B cell (primary cell): ENCODE data around the gene P2RX3. TPM values are rescaled to one million over a fixed set of nuclear protein-coding genes. Genes with fewer than 3 reads are reported as not detected.

Source experiments
- ATAC-seq: fragments of 200-7000 bp; cut with Tn5 transposase; one replicate; pipeline ENCODE4 v1.10.0; 2021; ENCODE audit warnings: low read depth, mild to moderate bottlenecking, moderate number of reproducible peaks, moderate library complexity
- CTCF ChIA-PET: fragments of 350-600 bp; sonication (Branson Sonifier 250); formaldehyde crosslinking; loops from one replicate; lab custom pipeline; 2021; ENCODE audit warnings: antibody characterized with exemption, inconsistent platforms; lab: Charles Lee
- POLR2A ChIA-PET: fragments of 350-600 bp; sonication (Branson Sonifier 250); formaldehyde crosslinking; loops from one replicate; lab custom pipeline; 2021; ENCODE audit warnings: antibody characterized with exemption; lab: Charles Lee
- DNase-seq: peaks from one replicate; pipeline ENCODE4 v3.0.0; 2013
- H2AFZ ChIP-seq: 2 replicates; pipeline ENCODE4 v1.6.1; 2012; ENCODE audit warnings: mild to moderate bottlenecking, low read depth, low read length; ENCODE audit not compliant: insufficient read depth, poor library complexity, severe bottlenecking
- H3K27ac ChIP-seq, 2 donors: 1 replicate in 1 of 2; 2 replicates in 1 of 2; pipeline ENCODE4 v1.5.1; 2012 to 2013; ENCODE audit warnings: low read length in 2 of 2, mild to moderate bottlenecking in 2 of 2, moderate library complexity in 1 of 2
- H3K27me3 ChIP-seq, 4 experiments: fragments of 200-600 bp in 1 of 4; sonication (generic) in 1 of 4; replicated peaks in 1 of 4; 1 replicate in 2 of 4; 2 replicates in 2 of 4; pipeline versions ENCODE4 v1.6.1 to v1.7.0; 2013 to 2016; ENCODE audit warnings: low read length in 3 of 4, mild to moderate bottlenecking in 2 of 4, mixed read lengths in 1 of 4, moderate library complexity in 1 of 4; ENCODE audit not compliant: insufficient read depth in 4 of 4, control insufficient read depth in 3 of 4; ENCODE audit errors: control extremely low read depth in 1 of 4
- H3K36me3 ChIP-seq, 2 experiments: replicated peaks in 1 of 2; 1 replicate in 1 of 2; 2 replicates in 1 of 2; pipeline versions ENCODE4 v1.6.1 to v1.7.1; 2013; ENCODE audit warnings: low read length in 1 of 2; ENCODE audit not compliant: insufficient read depth in 2 of 2, control insufficient read depth in 1 of 2; ENCODE audit errors: control extremely low read depth in 1 of 2, extremely low read depth in 1 of 2
- H3K4me1 ChIP-seq, 2 donors: fragments of 200-600 bp in 1 of 2; sonication (generic) in 1 of 2; 1 replicate in 1 of 2; 2 replicates in 1 of 2; pipeline versions ENCODE4 v1.5.1 to v1.6.1; 2013 to 2017; ENCODE audit warnings: low read length in 2 of 2; ENCODE audit not compliant: control insufficient read depth in 2 of 2, insufficient read depth in 2 of 2
- H3K4me2 ChIP-seq: replicated peaks from 2 replicates; pipeline ENCODE3; 2012; ENCODE audit warnings: mild to moderate bottlenecking, low read depth, low read length; ENCODE audit not compliant: poor library complexity, severe bottlenecking
- H3K4me3 ChIP-seq, 5 experiments: fragments of 200-600 bp in 1 of 5; sonication (generic) in 1 of 5; 1 replicate in 3 of 5; 2 replicates in 2 of 5; pipeline versions ENCODE4 v1.5.1 to v1.7.0; 2011 to 2016; ENCODE audit warnings: low read length in 4 of 5, mild to moderate bottlenecking in 4 of 5, low read depth in 2 of 5, control low read depth in 1 of 5, moderate library complexity in 1 of 5; ENCODE audit not compliant: insufficient read depth in 1 of 5; ENCODE audit errors: control extremely low read depth in 1 of 5, extremely low read depth in 1 of 5
- H3K79me2 ChIP-seq: fragments of 200-600 bp; sonication (generic); one replicate; pipeline ENCODE4 v1.6.0; 2016; ENCODE audit warnings: low read length; ENCODE audit not compliant: control insufficient read depth, insufficient read depth
- H3K9ac ChIP-seq: fragments of 200-600 bp; sonication (generic); 2 replicates; pipeline ENCODE4 v1.6.1; 2017; ENCODE audit warnings: mild to moderate bottlenecking, low read length, moderate library complexity
- H3K9me3 ChIP-seq, 3 donors: one replicate each; pipeline versions ENCODE4 v1.6.1 to v1.7.1; 2013; ENCODE audit warnings: low read length in 2 of 3; ENCODE audit not compliant: control insufficient read depth in 2 of 3, insufficient read depth in 1 of 3; ENCODE audit errors: control extremely low read depth in 1 of 3
- H4K20me1 ChIP-seq: 2 replicates; pipeline ENCODE4 v1.6.0; 2012; ENCODE audit warnings: mild to moderate bottlenecking, low read length; ENCODE audit not compliant: insufficient read depth, control insufficient read depth, poor library complexity, severe bottlenecking
- H3K27ac Mint-ChIP-seq: one replicate; pipeline ENCODE4 v1.8.0; 2021; ENCODE audit warnings: mixed read lengths
- H3K27me3 Mint-ChIP-seq: one replicate; pipeline ENCODE4 v1.8.0; 2021; ENCODE audit warnings: mixed read lengths
- H3K4me1 Mint-ChIP-seq: one replicate; pipeline ENCODE4 v1.8.0; 2021; ENCODE audit warnings: mixed read lengths
- H3K4me3 Mint-ChIP-seq: one replicate; pipeline ENCODE4 v1.8.0; 2021; ENCODE audit warnings: mixed read lengths
- H3K9me3 Mint-ChIP-seq: one replicate; pipeline ENCODE4 v1.8.0; 2022; ENCODE audit warnings: mixed read lengths; ENCODE audit not compliant: insufficient read depth
- EZH2 ChIP-seq: IDR thresholded peaks from 2 replicates; pipeline ENCODE4 v1.6.1; 2012; ENCODE audit warnings: borderline replicate concordance, low read depth, mild to moderate bottlenecking, moderate library complexity, low read length; ENCODE audit not compliant: insufficient read depth, poor library complexity, severe bottlenecking
- WGBS: methylation state at CpG from one replicate; pipeline ENCODE4 v1.1.5; 2013; ENCODE audit warnings: missing lambda C conversion rate; ENCODE audit not compliant: insufficient coverage; 5-methylcytosine and 5-hydroxymethylcytosine counted together
- intact Hi-C: fragments of 100-400 bp; cut with micrococcal nuclease; formaldehyde crosslinking; loops from one replicate; pipeline ENCODE4 v1.10.0; 2022
- polyA plus RNA-seq: library from polyadenylated mRNA; depleted of rRNA; stranded (reverse); fragments of >200 nt; gene quantifications from 2 replicates; pipeline ENCODE4 v1.2.3, GENCODE V29; 2012
- total RNA-seq, 2 donors: library from RNA; stranded (reverse); fragments of 120-200 nt in 1 of 2; gene quantifications; 1 replicate in 1 of 2; 2 replicates in 1 of 2; pipeline versions ENCODE4 v1.2.3 to v1.2.4, GENCODE V29; 2013 to 2022
- TF ChIP-seq, protein P1 (sequence below): fragments of 200-600 bp; IDR thresholded peaks from one replicate; pipeline ENCODE4 v1.8.0; 2022; ENCODE audit warnings: antibody characterized with exemption, mild to moderate bottlenecking

Gene P2RX3
- total and polyA plus RNA-seq, 2 donors (not counting 1 experiment from before 2014, with no cell fraction given), result not detected

DNA sequence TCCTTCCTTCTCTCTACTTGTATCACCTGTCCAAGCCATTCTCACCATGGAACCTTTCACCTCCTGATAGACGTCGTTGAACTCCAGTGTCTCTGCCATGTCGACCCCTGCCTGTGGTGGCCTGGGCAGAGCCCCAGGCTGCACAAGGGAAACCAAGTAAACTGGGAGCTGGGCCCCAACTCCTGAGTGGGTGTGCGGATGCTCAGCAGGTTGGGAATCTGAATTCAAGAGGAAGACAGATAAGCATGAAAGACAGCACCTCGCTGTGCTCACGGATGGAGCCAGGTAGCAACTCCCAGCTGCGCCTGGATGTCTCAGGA, 3.2 kb upstream of the P2RX3 start:
- intact Hi-C loops, result loop anchor here (1.0 to 5.0 kb wide), 7 partner anchors 10 to 378 kb away; partner anchors contain the start of genes MED19, SLC43A3, TIMM10 and TMX2
- Mint-ChIP-seq H3K4me3 (peak overlapping the region; percentile 97), H3K27me3 (no peaks in the 10 kb centered on the region), H3K9me3 (no peaks in the 10 kb centered on the region), H3K27ac (peak overlapping the region; percentile 99), H3K4me1 (peaks cover 30% of the 10 kb centered on the region)
- H3K27me3 ChIP-seq, result no peaks in the 10 kb centered on the region
- DNase-seq (no peak), ATAC-seq (no peak)
- POLR2A ChIA-PET, result interaction anchor here (2.0 to 3.8 kb wide), 2 partner anchors 10 to 332 kb away, joined by 5 to 41 read pairs; partner anchors contain the start of gene TNKS1BP1
- peak overlapping the region; percentile 74 to 87 for H3K27ac ChIP-seq
- peak overlapping the region; percentile 98 for H2AFZ ChIP-seq
- H3K9ac ChIP-seq, result peak overlapping the region; percentile 94
- peak overlapping the region; percentile 87 for H3K4me2 ChIP-seq
- peak overlapping the region; percentile 3 to 87 (median 83) for H3K4me3 ChIP-seq
- no peaks in the 10 kb centered on the region for H4K20me1 ChIP-seq
- no peaks in the 10 kb centered on the region for H3K9me3 ChIP-seq
- H3K36me3 ChIP-seq, result peaks cover 0 to 40% of the 10 kb centered on the region in 2 experiments
- peaks cover 31% of the 10 kb centered on the region for H3K79me2 ChIP-seq
- WGBS, result 8% methylated on average over 7 of the region's 7 CpGs
- H3K4me1 ChIP-seq, result peaks cover 17 to 23% of the 10 kb centered on the region in 2 donors
- CTCF ChIA-PET, result interaction anchor here (1.2 to 3.7 kb wide), 4 partner anchors 10 to 465 kb away, joined by 3 to 24 read pairs (median 10); partner anchors contain the start of gene TNKS1BP1
- no peak for TF ChIP-seq EZH2
- TF ChIP-seq, protein P1, sequence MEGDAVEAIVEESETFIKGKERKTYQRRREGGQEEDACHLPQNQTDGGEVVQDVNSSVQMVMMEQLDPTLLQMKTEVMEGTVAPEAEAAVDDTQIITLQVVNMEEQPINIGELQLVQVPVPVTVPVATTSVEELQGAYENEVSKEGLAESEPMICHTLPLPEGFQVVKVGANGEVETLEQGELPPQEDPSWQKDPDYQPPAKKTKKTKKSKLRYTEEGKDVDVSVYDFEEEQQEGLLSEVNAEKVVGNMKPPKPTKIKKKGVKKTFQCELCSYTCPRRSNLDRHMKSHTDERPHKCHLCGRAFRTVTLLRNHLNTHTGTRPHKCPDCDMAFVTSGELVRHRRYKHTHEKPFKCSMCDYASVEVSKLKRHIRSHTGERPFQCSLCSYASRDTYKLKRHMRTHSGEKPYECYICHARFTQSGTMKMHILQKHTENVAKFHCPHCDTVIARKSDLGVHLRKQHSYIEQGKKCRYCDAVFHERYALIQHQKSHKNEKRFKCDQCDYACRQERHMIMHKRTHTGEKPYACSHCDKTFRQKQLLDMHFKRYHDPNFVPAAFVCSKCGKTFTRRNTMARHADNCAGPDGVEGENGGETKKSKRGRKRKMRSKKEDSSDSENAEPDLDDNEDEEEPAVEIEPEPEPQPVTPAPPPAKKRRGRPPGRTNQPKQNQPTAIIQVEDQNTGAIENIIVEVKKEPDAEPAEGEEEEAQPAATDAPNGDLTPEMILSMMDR, result no peak
